CD4-positive, alpha-beta T cell (primary cell): ENCODE measurements around the gene SLC38A9. TPM values are rescaled to one million over a fixed set of nuclear protein-coding genes. Genes with fewer than 3 reads are reported as not detected.

Experiments used
- ATAC-seq: fragments of 200-7000 bp; cut with Tn5 transposase; one replicate; pipeline ENCODE4 v1.10.0; 2022; ENCODE audit warnings: mild to moderate bottlenecking; ENCODE audit not compliant: poor library complexity
- CTCF ChIA-PET: fragments of 350-600 bp; sonication (Branson Sonifier 250); formaldehyde crosslinking; loops from one replicate; lab custom pipeline; 2021; ENCODE audit warnings: antibody characterized with exemption, inconsistent platforms; lab: Charles Lee
- POLR2A ChIA-PET: fragments of 350-600 bp; sonication (Branson Sonifier 250); formaldehyde crosslinking; loops from one replicate; lab custom pipeline; 2021; ENCODE audit warnings: antibody characterized with exemption, inconsistent platforms; lab: Charles Lee
- DNase-seq, 14 experiments: peaks; one replicate each; pipeline ENCODE4 v3.0.0-alpha.2; 2013 to 2020; ENCODE audit warnings: mixed read lengths in 2 of 14
- H3K27ac ChIP-seq, 2 donors: one replicate each; pipeline versions ENCODE4 v1.5.1 to v1.7.0; 2013; ENCODE audit warnings: low read length in 2 of 2, low read depth in 1 of 2, mild to moderate bottlenecking in 1 of 2
- H3K27me3 ChIP-seq, 2 experiments: 1 replicate in 1 of 2; 2 replicates in 1 of 2; pipeline versions ENCODE4 v1.6.1 to v1.7.0; 2013; ENCODE audit warnings: low read length in 2 of 2, control low read depth in 1 of 2, mild to moderate bottlenecking in 1 of 2, moderate library complexity in 1 of 2; ENCODE audit not compliant: insufficient read depth in 2 of 2, control insufficient read depth in 1 of 2
- H3K36me3 ChIP-seq: one replicate; pipeline ENCODE4 v1.6.1; 2013; ENCODE audit warnings: low read length, control low read depth; ENCODE audit not compliant: insufficient read depth
- H3K4me1 ChIP-seq: one replicate; pipeline ENCODE4 v1.6.1; 2013; ENCODE audit warnings: low read length, control low read depth; ENCODE audit not compliant: insufficient read depth
- H3K4me3 ChIP-seq: one replicate; pipeline ENCODE4 v1.5.1; 2013; ENCODE audit warnings: mild to moderate bottlenecking, low read length, moderate library complexity
- H3K9me3 ChIP-seq, 2 experiments: 1 replicate in 1 of 2; 2 replicates in 1 of 2; pipeline versions ENCODE4 v1.6.1 to v1.7.0; 2013; ENCODE audit warnings: low read length in 2 of 2, mild to moderate bottlenecking in 2 of 2, control low read depth in 1 of 2, moderate library complexity in 1 of 2; ENCODE audit not compliant: control insufficient read depth in 1 of 2, insufficient read depth in 1 of 2
- H3K27ac Mint-ChIP-seq: one replicate; pipeline ENCODE4 v1.8.0; 2020; ENCODE audit warnings: mixed read lengths
- H3K27me3 Mint-ChIP-seq: one replicate; pipeline ENCODE4 v1.8.0; 2021; ENCODE audit warnings: mixed read lengths
- H3K36me3 Mint-ChIP-seq: one replicate; pipeline ENCODE4 v1.8.0; 2021; ENCODE audit warnings: low read depth, mixed read lengths
- H3K4me1 Mint-ChIP-seq: one replicate; pipeline ENCODE4 v1.8.0; 2021; ENCODE audit warnings: low read depth, mixed read lengths
- H3K4me3 Mint-ChIP-seq: one replicate; pipeline ENCODE4 v1.8.0; 2020; ENCODE audit warnings: mild to moderate bottlenecking, mixed read lengths
- H3K9me3 Mint-ChIP-seq: one replicate; pipeline ENCODE4 v1.8.0; 2020; ENCODE audit warnings: mixed read lengths
- intact Hi-C, 2 experiments: fragments of 100-400 bp; cut with DNase I in 1 of 2; cut with micrococcal nuclease in 1 of 2; formaldehyde crosslinking; loops; one replicate each; pipeline versions ENCODE4 v1.15.1 to v1.9.0; 2023 to 2025; cut with DNase I, micrococcal nuclease
- total RNA-seq, 174 experiments: library from RNA in 2 of 174; stranded (reverse) in 2 of 174; gene quantifications; one replicate each; pipeline ENCODE4 v1.2.3 and lab custom pipeline; 2021 to 2026
- TF ChIP-seq, protein P1 (sequence below): fragments of 200-600 bp; IDR thresholded peaks from one replicate; pipeline ENCODE4 v1.8.0; 2022; ENCODE audit warnings: antibody characterized with exemption, mild to moderate bottlenecking

The SLC38A9 gene
- total RNA-seq, 2 experiments from 2014 or later: 10.0 to 10.3 TPM

GRCh38 chr5:55582256-55582655 is 129.9 kb downstream of the SLC38A9 start:
- ATAC-seq: peak; percentile 62
- Histone ChIP-seq H3K27ac (no peak overlapping the region), H3K4me3 (no peak overlapping the region), H3K4me1 (no peaks in the 10 kb centered on the region), H3K27me3 (no peaks in the 10 kb centered on the region), H3K9me3 (no peaks in the 10 kb centered on the region), H3K36me3 (no peaks in the 10 kb centered on the region)
- Mint-ChIP-seq H3K9me3 (no peaks in the 10 kb centered on the region), H3K36me3 (no peaks in the 10 kb centered on the region), H3K27ac (peak overlapping the region; percentile 28), H3K4me3 (no peak overlapping the region), H3K27me3 (no peaks in the 10 kb centered on the region), H3K4me1 (peaks cover 12% of the 10 kb centered on the region)
- POLR2A ChIA-PET: no interaction called here
- peak in 3 of 14 experiments; percentile 17 to 37 (median 25) for DNase-seq
- CTCF ChIA-PET: no interaction called here
- intact Hi-C loops: no loop called here
- TF ChIP-seq, protein P1, sequence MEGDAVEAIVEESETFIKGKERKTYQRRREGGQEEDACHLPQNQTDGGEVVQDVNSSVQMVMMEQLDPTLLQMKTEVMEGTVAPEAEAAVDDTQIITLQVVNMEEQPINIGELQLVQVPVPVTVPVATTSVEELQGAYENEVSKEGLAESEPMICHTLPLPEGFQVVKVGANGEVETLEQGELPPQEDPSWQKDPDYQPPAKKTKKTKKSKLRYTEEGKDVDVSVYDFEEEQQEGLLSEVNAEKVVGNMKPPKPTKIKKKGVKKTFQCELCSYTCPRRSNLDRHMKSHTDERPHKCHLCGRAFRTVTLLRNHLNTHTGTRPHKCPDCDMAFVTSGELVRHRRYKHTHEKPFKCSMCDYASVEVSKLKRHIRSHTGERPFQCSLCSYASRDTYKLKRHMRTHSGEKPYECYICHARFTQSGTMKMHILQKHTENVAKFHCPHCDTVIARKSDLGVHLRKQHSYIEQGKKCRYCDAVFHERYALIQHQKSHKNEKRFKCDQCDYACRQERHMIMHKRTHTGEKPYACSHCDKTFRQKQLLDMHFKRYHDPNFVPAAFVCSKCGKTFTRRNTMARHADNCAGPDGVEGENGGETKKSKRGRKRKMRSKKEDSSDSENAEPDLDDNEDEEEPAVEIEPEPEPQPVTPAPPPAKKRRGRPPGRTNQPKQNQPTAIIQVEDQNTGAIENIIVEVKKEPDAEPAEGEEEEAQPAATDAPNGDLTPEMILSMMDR: no peak

DNA sequence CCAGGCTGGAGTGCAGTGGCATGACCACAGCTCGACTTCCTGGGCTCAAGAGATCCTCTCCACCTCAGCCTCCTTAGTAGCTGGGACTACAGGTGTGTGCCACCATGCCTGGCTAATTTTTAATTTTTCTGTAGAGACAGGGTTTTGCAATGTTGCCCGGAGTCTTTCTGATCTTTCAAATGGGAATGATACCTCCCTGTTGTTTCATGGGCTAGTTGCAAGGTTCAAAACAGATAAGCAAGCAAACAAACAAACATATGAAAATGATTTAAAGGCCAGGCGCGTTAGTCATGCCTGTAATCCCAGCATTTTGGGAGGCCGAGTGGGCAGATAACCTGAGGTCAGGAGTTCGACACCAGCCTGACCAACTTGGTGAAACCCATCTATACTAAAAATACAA is 132.1 kb downstream of the SLC38A9 start:
- no peak for ATAC-seq
- intact Hi-C loops: no loop called here
- Mint-ChIP-seq H3K27me3 (no peaks in the 10 kb centered on the region), H3K9me3 (no peaks in the 10 kb centered on the region), H3K4me3 (no peak overlapping the region), H3K4me1 (peaks cover 15% of the 10 kb centered on the region), H3K27ac (no peak overlapping the region), H3K36me3 (no peaks in the 10 kb centered on the region)
- H3K27ac ChIP-seq: no peak overlapping the region
- TF ChIP-seq, protein P1: no peak
- no peaks in the 10 kb centered on the region for H3K36me3 ChIP-seq
- H3K9me3 ChIP-seq: no peaks in the 10 kb centered on the region
- no peaks in the 10 kb centered on the region for H3K4me1 ChIP-seq
- H3K27me3 ChIP-seq: no peaks in the 10 kb centered on the region
- no peak overlapping the region for H3K4me3 ChIP-seq
- ChIA-PET POLR2A (no interaction called here), CTCF (no interaction called here)
- no peak for DNase-seq

DNA sequence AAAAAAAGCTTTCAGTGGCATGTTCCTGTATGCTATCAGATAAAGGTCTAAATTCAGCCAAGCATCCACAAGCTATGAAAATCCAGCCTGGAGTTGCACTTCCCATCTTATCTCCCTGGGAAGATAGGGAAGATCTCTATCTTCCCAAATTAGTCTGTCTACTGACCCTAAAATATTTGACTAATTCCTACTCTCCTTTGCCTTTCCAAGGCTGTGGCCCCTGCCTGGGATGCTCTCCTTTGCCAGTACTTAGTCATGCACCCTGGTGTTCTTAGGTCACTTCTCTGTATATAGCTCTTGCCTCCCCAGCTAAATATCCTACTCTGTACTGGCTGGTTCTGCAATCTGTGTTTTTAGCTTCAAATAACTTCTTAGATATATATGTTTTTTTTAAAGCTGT is 133.4 kb downstream of the SLC38A9 start:
- no peaks in the 10 kb centered on the region for H3K36me3 Mint-ChIP-seq
- Histone ChIP-seq H3K27ac (no peak overlapping the region), H3K27me3 (no peaks in the 10 kb centered on the region), H3K9me3 (no peaks in the 10 kb centered on the region), H3K4me3 (no peak overlapping the region), H3K36me3 (no peaks in the 10 kb centered on the region), H3K4me1 (no peaks in the 10 kb centered on the region)
- no peak overlapping the region for H3K27ac Mint-ChIP-seq
- no peaks in the 10 kb centered on the region for H3K9me3 Mint-ChIP-seq
- peaks cover under 1% of the 10 kb centered on the region for H3K27me3 Mint-ChIP-seq
- no peak for DNase-seq
- POLR2A ChIA-PET: interaction anchor here (0.7 kb wide), 1 partner anchor 223 kb away, joined by 6 read pairs; no protein-coding TSS in a partner anchor
- intact Hi-C loops: no loop called here
- TF ChIP-seq, protein P1: no peak
- no peak overlapping the region for H3K4me3 Mint-ChIP-seq
- CTCF ChIA-PET: no interaction called here
- peaks cover 15% of the 10 kb centered on the region for H3K4me1 Mint-ChIP-seq
- no peak for ATAC-seq
